Large intestine (tissue), 3 donors: ENCODE data around the gene TMEM145. TPM values are rescaled to one million over a fixed set of nuclear protein-coding genes. Genes with fewer than 3 reads are reported as not detected.

ENCODE experiments used
- DNase-seq, 2 donors: peaks; one replicate each; pipeline versions ENCODE4 v3.0.0 to v3.0.0-alpha.2; 2013
- H3K27ac ChIP-seq: one replicate; pipeline ENCODE4 v1.5.1; 2013; ENCODE audit warnings: low read length
- H3K27me3 ChIP-seq: 2 replicates; pipeline ENCODE4 v1.6.1; 2013; ENCODE audit warnings: low read length; ENCODE audit not compliant: control insufficient read depth, insufficient read depth
- H3K36me3 ChIP-seq: 2 replicates; pipeline ENCODE4 v1.6.1; 2013; ENCODE audit warnings: low read length; ENCODE audit not compliant: control insufficient read depth, insufficient read depth
- H3K4me1 ChIP-seq: one replicate; pipeline ENCODE4 v1.6.1; 2013; ENCODE audit warnings: low read length; ENCODE audit not compliant: control insufficient read depth, insufficient read depth
- H3K4me3 ChIP-seq: one replicate; pipeline ENCODE4 v1.5.1; 2013; ENCODE audit warnings: low read length
- H3K9me3 ChIP-seq: one replicate; pipeline ENCODE4 v1.6.1; 2013; ENCODE audit warnings: mild to moderate bottlenecking, low read depth, low read length, moderate library complexity; ENCODE audit not compliant: control insufficient read depth
- WGBS: methylation state at CpG from one replicate; pipeline ENCODE4 v1.1.5; 2013; ENCODE audit warnings: low lambda C conversion rate; ENCODE audit not compliant: insufficient coverage; 5-methylcytosine and 5-hydroxymethylcytosine counted together
- polyA plus RNA-seq: library from polyadenylated mRNA; unstranded; fragments of 120-200 nt; gene quantifications from one replicate; pipeline ENCODE4 v1.2.1, GENCODE V29; 2013

TMEM145 gene
- polyA plus RNA-seq, 1 donor = 3.3 TPM

DNA sequence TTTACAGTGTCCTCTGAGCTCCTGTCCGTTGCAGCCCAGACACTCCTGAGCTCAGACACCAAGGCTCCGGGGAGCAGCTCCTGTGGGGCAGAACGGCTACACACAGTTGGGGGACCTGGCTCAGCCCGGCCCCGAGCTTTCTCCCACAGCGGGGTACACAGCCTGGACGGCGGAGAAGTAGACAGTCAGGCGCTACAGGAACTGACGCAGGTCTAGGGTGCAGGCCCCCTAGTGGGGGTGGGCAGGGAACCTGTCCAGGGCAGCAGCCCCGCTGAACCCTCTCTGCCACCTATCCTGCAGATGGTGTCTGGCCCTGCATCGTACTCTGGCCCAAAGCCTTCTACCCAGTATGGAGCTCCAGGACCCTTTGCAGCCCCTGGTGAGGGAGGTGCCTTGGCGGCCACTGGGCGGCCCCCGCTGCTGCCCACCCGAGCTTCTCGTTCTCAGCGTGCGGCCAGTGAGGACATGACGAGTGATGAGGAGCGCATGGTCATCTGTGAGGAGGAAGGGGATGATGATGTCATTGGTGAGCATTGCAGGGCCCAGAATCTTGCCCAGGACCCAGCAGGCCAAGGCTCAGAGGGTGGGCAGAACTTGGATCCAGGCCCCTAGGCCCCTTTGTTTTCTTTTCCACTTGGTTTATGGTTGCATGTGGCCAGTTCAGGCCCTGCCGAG is 24.1 kb upstream of the TMEM145 start:
- WGBS = 90% methylated on average over 4 of the region's 22 CpGs
- Histone ChIP-seq H3K9me3 (peaks cover 3% of the 10 kb centered on the region), H3K36me3 (peaks cover 72% of the 10 kb centered on the region), H3K4me3 (no peak overlapping the region), H3K27me3 (no peaks in the 10 kb centered on the region), H3K27ac (no peak overlapping the region), H3K4me1 (peaks cover 43% of the 10 kb centered on the region)
- no peak for DNase-seq

GRCh38 chr19:42289556-42290041 is 23.5 kb upstream of the TMEM145 start:
- H3K4me1 ChIP-seq = peaks cover 43% of the 10 kb centered on the region
- no peak for DNase-seq
- H3K36me3 ChIP-seq = peaks cover 78% of the 10 kb centered on the region
- no peak overlapping the region for H3K27ac ChIP-seq
- H3K9me3 ChIP-seq = peaks cover 3% of the 10 kb centered on the region
- no peak overlapping the region for H3K4me3 ChIP-seq
- no peaks in the 10 kb centered on the region for H3K27me3 ChIP-seq
- no CpG with 5 or more reads among the region's 8 CpGs for WGBS

DNA sequence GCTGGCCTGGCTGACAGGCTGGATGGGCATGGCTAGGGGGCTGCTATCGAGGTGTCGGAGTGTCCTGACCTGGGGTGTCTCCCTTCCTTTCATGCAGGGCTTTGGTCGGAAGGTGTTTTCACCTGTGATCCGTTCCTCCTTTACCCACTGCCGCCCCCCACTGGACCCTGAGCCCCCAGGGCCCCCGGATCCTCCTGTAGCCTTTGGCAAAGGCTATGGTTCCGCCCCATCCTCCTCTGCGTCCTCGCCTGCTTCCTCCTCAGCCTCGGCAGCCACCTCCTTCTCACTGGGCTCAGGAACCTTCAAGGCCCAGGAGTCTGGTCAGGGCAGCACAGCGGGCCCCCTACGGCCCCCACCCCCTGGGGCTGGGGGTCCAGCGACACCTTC is 23.0 kb upstream of the TMEM145 start:
- Histone ChIP-seq H3K4me3 (no peak overlapping the region), H3K27ac (no peak overlapping the region), H3K27me3 (no peaks in the 10 kb centered on the region), H3K36me3 (peaks cover 82% of the 10 kb centered on the region), H3K4me1 (peaks cover 37% of the 10 kb centered on the region), H3K9me3 (peaks cover 3% of the 10 kb centered on the region)
- no peak for DNase-seq
- WGBS = no CpG with 5 or more reads among the region's 13 CpGs

GRCh38 chr19:42290523-42291434 is 22.3 kb upstream of the TMEM145 start:
- DNase-seq = no peak
- Histone ChIP-seq H3K36me3 (peaks cover 89% of the 10 kb centered on the region), H3K27ac (no peak overlapping the region), H3K4me3 (no peak overlapping the region), H3K27me3 (no peaks in the 10 kb centered on the region), H3K9me3 (peaks cover 3% of the 10 kb centered on the region), H3K4me1 (peaks cover 31% of the 10 kb centered on the region)
- no CpG with 5 or more reads among the region's 31 CpGs for WGBS

GRCh38 chr19:42291435-42291810 is 21.7 kb upstream of the TMEM145 start:
- Histone ChIP-seq H3K36me3 (peaks cover 89% of the 10 kb centered on the region), H3K27me3 (no peaks in the 10 kb centered on the region), H3K4me1 (peaks cover 25% of the 10 kb centered on the region), H3K4me3 (no peak overlapping the region), H3K9me3 (peaks cover 3% of the 10 kb centered on the region), H3K27ac (peak overlapping the region; percentile 45)
- peak in 1 of 2 donors; percentile 50 for DNase-seq
- no CpG with 5 or more reads among the region's 9 CpGs for WGBS

DNA sequence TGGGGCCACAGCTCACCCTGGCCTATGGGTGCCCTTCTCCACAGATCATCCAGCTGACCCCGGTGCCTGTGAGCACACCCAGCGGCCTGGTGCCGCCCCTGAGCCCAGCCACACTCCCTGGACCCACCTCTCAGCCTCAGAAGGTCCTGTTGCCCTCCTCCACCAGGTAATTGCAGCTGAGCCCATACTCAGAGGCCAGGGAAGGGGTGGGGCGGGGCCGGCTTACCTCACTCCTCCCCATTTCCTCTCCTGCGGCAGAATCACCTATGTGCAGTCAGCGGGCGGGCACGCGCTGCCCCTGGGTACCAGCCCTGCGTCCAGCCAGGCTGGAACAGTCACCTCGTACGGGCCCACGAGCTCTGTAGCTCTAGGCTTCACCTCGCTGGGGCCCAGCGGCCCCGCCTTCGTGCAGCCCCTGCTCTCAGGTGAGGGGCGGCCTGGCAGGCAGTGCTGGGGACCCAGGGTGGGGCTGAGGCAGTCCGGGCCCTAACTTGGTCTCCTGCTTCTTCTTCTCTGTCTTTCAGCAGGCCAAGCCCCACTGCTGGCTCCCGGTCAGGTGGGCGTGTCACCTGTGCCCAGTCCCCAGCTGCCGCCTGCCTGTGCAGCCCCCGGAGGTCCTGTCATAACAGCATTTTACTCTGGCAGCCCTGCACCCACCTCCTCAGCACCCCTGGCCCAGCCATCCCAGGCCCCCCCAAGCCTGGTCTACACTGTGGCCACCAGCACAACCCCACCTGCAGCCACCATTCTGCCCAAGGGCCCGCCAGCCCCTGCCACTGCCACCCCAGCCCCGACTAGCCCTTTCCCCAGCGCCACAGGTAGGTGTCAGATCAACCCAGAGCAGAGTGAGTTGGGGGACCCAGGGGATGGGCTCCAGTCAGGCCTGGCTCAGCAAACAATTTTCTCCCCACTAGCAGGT is 20.8 kb upstream of the TMEM145 start:
- peak overlapping the region; percentile 45 for H3K27ac ChIP-seq
- peak; percentile 77 to 87 for DNase-seq
- no peaks in the 10 kb centered on the region for H3K27me3 ChIP-seq
- H3K4me3 ChIP-seq = no peak overlapping the region
- H3K4me1 ChIP-seq = peaks cover 25% of the 10 kb centered on the region
- H3K9me3 ChIP-seq = peaks cover 3% of the 10 kb centered on the region
- H3K36me3 ChIP-seq = peaks cover 85% of the 10 kb centered on the region
- no CpG with 5 or more reads among the region's 27 CpGs for WGBS

- no peak for DNase-seq
- WGBS = 80% methylated on average over 1 of the region's 14 CpGs
- H3K27me3 ChIP-seq = no peaks in the 10 kb centered on the region
- no peak overlapping the region for H3K27ac ChIP-seq
- H3K9me3 ChIP-seq = peaks cover 3% of the 10 kb centered on the region
- peaks cover 78% of the 10 kb centered on the region for H3K36me3 ChIP-seq
- peaks cover 25% of the 10 kb centered on the region for H3K4me1 ChIP-seq
- H3K4me3 ChIP-seq = no peak overlapping the region
Observed at GRCh38 chr19:42292963-42293362, 20.1 kb upstream of the TMEM145 start.

GRCh38 chr19:42293540-42293939 is 19.6 kb upstream of the TMEM145 start:
- no peak overlapping the region for H3K27ac ChIP-seq
- peaks cover 25% of the 10 kb centered on the region for H3K4me1 ChIP-seq
- peaks cover 73% of the 10 kb centered on the region for H3K36me3 ChIP-seq
- peak in 1 of 2 donors; percentile 39 for DNase-seq
- H3K4me3 ChIP-seq = no peak overlapping the region
- H3K9me3 ChIP-seq = peaks cover 3% of the 10 kb centered on the region
- no peaks in the 10 kb centered on the region for H3K27me3 ChIP-seq
- no CpG with 5 or more reads among the region's 17 CpGs for WGBS

GRCh38 chr19:42293948-42294347 is 19.2 kb upstream of the TMEM145 start:
- no peak for DNase-seq
- H3K27me3 ChIP-seq = no peaks in the 10 kb centered on the region
- peaks cover 69% of the 10 kb centered on the region for H3K36me3 ChIP-seq
- no CpG with 5 or more reads among the region's 15 CpGs for WGBS
- peaks cover 3% of the 10 kb centered on the region for H3K9me3 ChIP-seq
- H3K4me1 ChIP-seq = peaks cover 25% of the 10 kb centered on the region
- no peak overlapping the region for H3K4me3 ChIP-seq
- H3K27ac ChIP-seq = no peak overlapping the region
